ENCODE data around the gene CCDC57. TPM values are rescaled to one million over a fixed set of nuclear protein-coding genes. Genes with fewer than 3 reads are reported as not detected.

The CCDC57 gene
- total RNA-seq, 1 donor from 2014 or later = 40.7 TPM

DNA sequence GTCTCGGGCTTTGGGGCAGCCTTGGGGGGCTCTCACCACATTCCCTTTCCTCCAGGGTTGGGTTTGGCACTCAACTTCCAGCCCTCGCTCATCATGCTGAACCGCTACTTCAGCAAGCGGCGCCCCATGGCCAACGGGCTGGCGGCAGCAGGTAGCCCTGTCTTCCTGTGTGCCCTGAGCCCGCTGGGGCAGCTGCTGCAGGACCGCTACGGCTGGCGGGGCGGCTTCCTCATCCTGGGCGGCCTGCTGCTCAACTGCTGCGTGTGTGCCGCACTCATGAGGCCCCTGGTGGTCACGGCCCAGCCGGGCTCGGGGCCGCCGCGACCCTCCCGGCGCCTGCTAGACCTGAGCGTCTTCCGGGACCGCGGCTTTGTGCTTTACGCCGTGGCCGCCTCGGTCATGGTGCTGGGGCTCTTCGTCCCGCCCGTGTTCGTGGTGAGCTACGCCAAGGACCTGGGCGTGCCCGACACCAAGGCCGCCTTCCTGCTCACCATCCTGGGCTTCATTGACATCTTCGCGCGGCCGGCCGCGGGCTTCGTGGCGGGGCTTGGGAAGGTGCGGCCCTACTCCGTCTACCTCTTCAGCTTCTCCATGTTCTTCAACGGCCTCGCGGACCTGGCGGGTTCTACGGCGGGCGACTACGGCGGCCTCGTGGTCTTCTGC lies 24.6 kb upstream of the CCDC57 start:
- H3K36me3 Mint-ChIP-seq (ENCODE audit: unreplicated experiment) = no peaks in the 10 kb centered on the region
- DNase-seq = no peak
- peak overlapping the region; percentile 43 for H3K27ac Mint-ChIP-seq (ENCODE audit: unreplicated experiment)
- H3K27me3 Mint-ChIP-seq (ENCODE audit: unreplicated experiment) = peaks cover 6% of the 10 kb centered on the region
- peaks cover 4% of the 10 kb centered on the region for H3K9me3 Mint-ChIP-seq (ENCODE audit: unreplicated experiment)
- TF ChIP-seq CTCF (IDR thresholded peaks at IDR 0.05; ENCODE audit: partially characterized antibody, unreplicated experiment) = no peak
- peaks cover 6% of the 10 kb centered on the region for H3K4me1 Mint-ChIP-seq (ENCODE audit: low read depth, unreplicated experiment)
- no peak overlapping the region for H3K4me3 Mint-ChIP-seq (ENCODE audit: unreplicated experiment)

GRCh38 chr17:82236142-82236971 lies 23.7 kb upstream of the CCDC57 start:
- Mint-ChIP-seq H3K27me3 (ENCODE audit: unreplicated experiment) (peaks cover 6% of the 10 kb centered on the region), H3K4me1 (ENCODE audit: low read depth, unreplicated experiment) (peaks cover 6% of the 10 kb centered on the region), H3K9me3 (ENCODE audit: unreplicated experiment) (peaks cover 4% of the 10 kb centered on the region), H3K4me3 (ENCODE audit: unreplicated experiment) (no peak overlapping the region), H3K27ac (ENCODE audit: unreplicated experiment) (no peak overlapping the region), H3K36me3 (ENCODE audit: unreplicated experiment) (no peaks in the 10 kb centered on the region)
- peak; percentile 79 for DNase-seq
- peak; percentile 98 for TF ChIP-seq CTCF (IDR thresholded peaks at IDR 0.05; ENCODE audit: partially characterized antibody, unreplicated experiment)

- H3K4me1 Mint-ChIP-seq (ENCODE audit: low read depth, unreplicated experiment) = peaks cover 6% of the 10 kb centered on the region
- no peak for TF ChIP-seq CTCF (IDR thresholded peaks at IDR 0.05; ENCODE audit: partially characterized antibody, unreplicated experiment)
- H3K9me3 Mint-ChIP-seq (ENCODE audit: unreplicated experiment) = peaks cover 3% of the 10 kb centered on the region
- no peak overlapping the region for H3K27ac Mint-ChIP-seq (ENCODE audit: unreplicated experiment)
- H3K27me3 Mint-ChIP-seq (ENCODE audit: unreplicated experiment) = peaks cover 4% of the 10 kb centered on the region
- no peak overlapping the region for H3K4me3 Mint-ChIP-seq (ENCODE audit: unreplicated experiment)
- DNase-seq = no peak
- no peaks in the 10 kb centered on the region for H3K36me3 Mint-ChIP-seq (ENCODE audit: unreplicated experiment)
Observed at GRCh38 chr17:82235775-82236141, 23.1 kb upstream of the CCDC57 start.

- TF ChIP-seq CTCF (IDR thresholded peaks at IDR 0.05; ENCODE audit: partially characterized antibody, unreplicated experiment) = no peak
- no peaks in the 10 kb centered on the region for H3K27me3 Mint-ChIP-seq (ENCODE audit: unreplicated experiment)
- DNase-seq = no peak
- H3K4me3 Mint-ChIP-seq (ENCODE audit: unreplicated experiment) = no peak overlapping the region
- no peaks in the 10 kb centered on the region for H3K9me3 Mint-ChIP-seq (ENCODE audit: unreplicated experiment)
- peaks cover 3% of the 10 kb centered on the region for H3K4me1 Mint-ChIP-seq (ENCODE audit: low read depth, unreplicated experiment)
- no peaks in the 10 kb centered on the region for H3K36me3 Mint-ChIP-seq (ENCODE audit: unreplicated experiment)
- no peak overlapping the region for H3K27ac Mint-ChIP-seq (ENCODE audit: unreplicated experiment)
Observed at GRCh38 chr17:82235056-82235774, 22.6 kb upstream of the CCDC57 start.
